ENCODE measurements around the gene FUT7.

DNA sequence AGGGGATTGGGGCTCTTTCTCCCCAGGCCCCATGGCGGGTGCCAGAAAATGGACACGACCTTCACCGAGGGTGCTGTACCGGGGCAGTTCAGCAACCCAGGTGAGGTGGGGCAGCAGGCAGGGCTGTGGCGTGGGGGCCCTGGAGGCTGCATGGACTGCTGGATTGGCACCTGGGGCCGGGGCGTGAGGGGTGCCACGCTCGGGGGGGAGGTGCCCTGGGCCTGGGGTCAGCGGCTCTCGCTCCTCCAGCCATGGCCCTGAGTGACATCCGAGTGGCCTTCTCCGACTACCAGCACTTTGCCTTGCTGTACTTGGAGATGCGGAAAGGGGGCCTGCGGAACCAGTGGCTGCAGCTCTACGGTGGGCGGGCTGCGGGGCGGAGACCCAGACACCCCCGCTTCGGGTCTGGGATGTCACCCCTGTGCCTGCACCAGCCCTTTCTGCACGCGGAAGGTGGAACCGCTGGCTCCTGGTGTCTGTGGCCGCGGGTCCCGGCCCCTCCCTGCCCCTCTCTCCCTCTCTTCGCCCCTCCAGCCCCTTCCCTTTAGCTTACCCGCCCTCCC, 47.3 kb downstream of the FUT7 start:
- TF ChIP-seq CTCF (IDR thresholded peaks at IDR 0.05) (no peak), POLR2A (IDR thresholded peaks at IDR 0.05) (no peak)

Data from lower leg skin (tissue), 3 donors.